ENCODE measurements around the gene TMEM161A. TPM values are rescaled to one million over a fixed set of nuclear protein-coding genes. Genes with fewer than 3 reads are reported as not detected.

The TMEM161A gene
- total and polyA plus RNA-seq, 7 experiments from 2014 or later, result 15.8 to 32.7 (median 23.5) TPM

DNA sequence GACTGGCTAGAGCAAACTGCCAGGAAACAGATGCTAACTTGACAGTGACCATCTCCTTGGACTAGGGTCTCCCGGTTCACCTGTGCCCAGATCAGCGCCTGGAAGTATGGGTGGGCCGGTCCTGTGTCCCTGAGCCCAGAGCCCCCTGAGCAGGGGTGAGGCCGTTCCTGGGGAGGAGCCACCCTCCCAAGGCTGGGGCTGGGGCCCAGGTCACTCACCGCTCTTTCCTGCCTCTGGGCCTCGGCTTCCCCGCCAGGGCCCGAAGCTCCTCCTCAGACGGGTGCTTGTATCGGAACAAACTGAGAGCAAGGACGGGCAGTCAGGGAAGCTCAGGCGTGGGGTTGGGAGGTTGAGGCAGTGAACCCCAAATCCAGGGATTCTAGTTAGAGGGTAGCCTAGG, 5.4 kb downstream of the TMEM161A start:
- ChIA-PET POLR2A (no interaction called here), CTCF (interaction anchor here (0.6 kb wide), 1 partner anchor 266 kb away, joined by 3 read pairs; no protein-coding TSS in a partner anchor)
- Mint-ChIP-seq H3K27ac (no peak overlapping the region), H3K4me3 (peak overlapping the region in 1 of 10 donors; percentile 16), H3K9me3 (peaks cover 0 to 11% (median 3%) of the 10 kb centered on the region in 11 donors), H3K27me3 (no peaks in the 10 kb centered on the region), H3K36me3 (peaks cover 0 to 30% (median 15%) of the 10 kb centered on the region in 5 donors), H3K4me1 (peaks cover 8 to 22% (median 18%) of the 10 kb centered on the region in 7 donors)
- intact Hi-C loops (cut with micrococcal nuclease), result no loop called here
- H3K4me1 ChIP-seq (ENCODE audit: control insufficient read depth in 2 of 2, insufficient read depth in 2 of 2, low read length in 2 of 2), result peaks cover 0 to 6% of the 10 kb centered on the region in 2 donors
- H3K36me3 ChIP-seq (ENCODE audit: control insufficient read depth in 2 of 3, insufficient read depth in 3 of 3, low read length in 3 of 3), result peaks cover 0 to 4% (median 0%) of the 10 kb centered on the region in 3 experiments
- peaks cover 0 to 9% (median 0%) of the 10 kb centered on the region in 3 experiments for H3K9me3 ChIP-seq (ENCODE audit: control insufficient read depth in 2 of 3, low read length in 3 of 3)
- DNase-seq, result no peak
- no peak overlapping the region for H3K4me3 ChIP-seq (ENCODE audit: low read length)
- no peaks in the 10 kb centered on the region for H3K27me3 ChIP-seq (ENCODE audit: control insufficient read depth in 2 of 2, insufficient read depth in 2 of 2, low read length in 2 of 2)
- H3K27ac ChIP-seq (ENCODE audit: low read depth, low read length), result no peak overlapping the region
- no peak for ATAC-seq

DNA sequence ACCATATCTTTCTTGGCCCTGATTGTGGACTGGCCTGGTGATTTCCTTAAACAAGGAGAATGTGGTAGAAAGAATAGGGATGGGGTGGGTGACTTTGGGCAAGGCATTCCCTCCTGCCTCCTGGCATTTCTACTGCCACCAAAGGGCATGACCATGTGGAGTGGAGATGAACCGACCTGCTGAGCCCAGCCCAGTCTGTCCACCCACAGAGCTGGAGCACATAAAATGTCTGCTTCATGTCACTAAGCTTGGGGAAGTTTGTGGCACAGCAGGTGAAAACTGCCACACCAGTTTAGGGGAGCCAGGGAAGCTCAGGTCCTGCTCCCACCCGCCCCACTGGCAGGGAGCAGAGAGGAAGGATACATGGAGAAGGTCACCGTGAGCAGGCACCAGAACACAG, 6.3 kb downstream of the TMEM161A start:
- no peak overlapping the region for H3K27ac ChIP-seq (ENCODE audit: low read depth, low read length)
- intact Hi-C loops (cut with micrococcal nuclease), result no loop called here
- H3K27me3 Mint-ChIP-seq, result no peaks in the 10 kb centered on the region
- ATAC-seq (no peak), DNase-seq (no peak)
- H3K4me3 Mint-ChIP-seq, result no peak overlapping the region
- peaks cover 0 to 12% (median 3%) of the 10 kb centered on the region in 11 donors for H3K9me3 Mint-ChIP-seq
- ChIA-PET POLR2A (no interaction called here), CTCF (no interaction called here)
- H3K4me3 ChIP-seq (ENCODE audit: low read length), result no peak overlapping the region
- no peaks in the 10 kb centered on the region for H3K4me1 ChIP-seq (ENCODE audit: control insufficient read depth in 2 of 2, insufficient read depth in 2 of 2, low read length in 2 of 2)
- peaks cover 0 to 9% (median 0%) of the 10 kb centered on the region in 3 experiments for H3K9me3 ChIP-seq (ENCODE audit: control insufficient read depth in 2 of 3, low read length in 3 of 3)
- no peak overlapping the region for H3K27ac Mint-ChIP-seq
- peaks cover 0 to 4% (median 0%) of the 10 kb centered on the region in 3 experiments for H3K36me3 ChIP-seq (ENCODE audit: control insufficient read depth in 2 of 3, insufficient read depth in 3 of 3, low read length in 3 of 3)
- H3K4me1 Mint-ChIP-seq, result peaks cover 3 to 13% (median 8%) of the 10 kb centered on the region in 7 donors
- peaks cover 0 to 31% (median 18%) of the 10 kb centered on the region in 5 donors for H3K36me3 Mint-ChIP-seq
- H3K27me3 ChIP-seq (ENCODE audit: control insufficient read depth in 2 of 2, insufficient read depth in 2 of 2, low read length in 2 of 2), result no peaks in the 10 kb centered on the region

DNA sequence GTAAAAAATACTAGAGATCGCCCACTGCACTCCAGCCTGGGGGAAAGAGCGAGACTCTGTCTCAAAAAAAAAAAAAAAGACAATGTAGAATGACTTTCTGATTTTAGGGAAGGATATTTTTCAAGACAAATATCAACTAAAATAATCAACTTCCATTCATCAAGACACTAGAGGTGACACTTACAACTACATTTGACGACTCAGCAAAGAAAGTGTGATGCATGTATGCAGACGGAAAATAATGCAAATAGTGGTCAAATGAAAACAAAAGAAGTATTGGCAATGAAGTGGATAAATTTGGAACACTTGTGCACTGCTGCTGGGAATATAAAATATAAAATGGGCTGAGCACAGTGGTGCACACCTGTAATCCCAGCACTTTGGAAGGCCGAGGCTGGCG, 12.2 kb downstream of the TMEM161A start:
- ATAC-seq (no peak), DNase-seq (no peak)
- H3K4me3 ChIP-seq (ENCODE audit: low read length), result no peak overlapping the region
- H3K27me3 ChIP-seq (ENCODE audit: control insufficient read depth in 2 of 2, insufficient read depth in 2 of 2, low read length in 2 of 2), result no peaks in the 10 kb centered on the region
- Mint-ChIP-seq H3K36me3 (peaks cover 14 to 33% (median 30%) of the 10 kb centered on the region in 5 donors), H3K9me3 (peaks cover 0 to 13% (median 7%) of the 10 kb centered on the region in 11 donors), H3K4me1 (peaks cover 0 to 3% (median 0%) of the 10 kb centered on the region in 7 donors), H3K27me3 (no peaks in the 10 kb centered on the region), H3K4me3 (no peak overlapping the region), H3K27ac (no peak overlapping the region)
- intact Hi-C loops (cut with micrococcal nuclease), result no loop called here
- H3K36me3 ChIP-seq (ENCODE audit: control insufficient read depth in 2 of 3, insufficient read depth in 3 of 3, low read length in 3 of 3), result peaks cover 0 to 14% (median 0%) of the 10 kb centered on the region in 3 experiments
- H3K9me3 ChIP-seq (ENCODE audit: control insufficient read depth in 2 of 3, low read length in 3 of 3), result no peaks in the 10 kb centered on the region
- CTCF ChIA-PET, result no interaction called here
- H3K4me1 ChIP-seq (ENCODE audit: control insufficient read depth in 2 of 2, insufficient read depth in 2 of 2, low read length in 2 of 2), result no peaks in the 10 kb centered on the region
- no peak overlapping the region for H3K27ac ChIP-seq (ENCODE audit: low read depth, low read length)
- POLR2A ChIA-PET, result no interaction called here

DNA sequence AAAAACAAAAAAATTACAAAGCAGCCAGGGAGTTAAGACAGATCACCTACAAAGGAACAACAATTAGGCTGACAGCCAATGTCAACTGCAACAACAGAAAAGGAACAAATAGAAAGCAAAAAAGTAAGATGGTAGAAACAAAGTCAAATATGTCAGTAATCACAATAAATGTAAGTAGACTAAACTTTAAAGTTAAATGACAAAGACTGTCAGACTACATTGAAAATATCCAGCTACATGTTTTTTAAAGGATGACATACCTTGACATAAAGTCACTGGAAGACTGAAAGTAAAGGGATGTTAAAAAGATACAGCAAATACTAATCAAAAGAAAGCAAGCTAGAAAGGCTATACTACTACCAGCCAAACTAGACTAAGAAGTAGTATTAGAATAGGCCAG, 14.9 kb downstream of the TMEM161A start:
- ChIA-PET CTCF (no interaction called here), POLR2A (no interaction called here)
- intact Hi-C loops (cut with micrococcal nuclease), result no loop called here
- H3K27ac ChIP-seq (ENCODE audit: low read depth, low read length), result no peak overlapping the region
- peak overlapping the region in 1 of 9 donors; percentile 18 for H3K27ac Mint-ChIP-seq
- DNase-seq (no peak), ATAC-seq (no peak)
- no peak overlapping the region for H3K4me3 Mint-ChIP-seq
- H3K36me3 ChIP-seq (ENCODE audit: control insufficient read depth in 2 of 3, insufficient read depth in 3 of 3, low read length in 3 of 3), result peaks cover 0 to 30% (median 0%) of the 10 kb centered on the region in 3 experiments
- H3K4me1 ChIP-seq (ENCODE audit: control insufficient read depth in 2 of 2, insufficient read depth in 2 of 2, low read length in 2 of 2), result no peaks in the 10 kb centered on the region
- H3K9me3 ChIP-seq (ENCODE audit: control insufficient read depth in 2 of 3, low read length in 3 of 3), result no peaks in the 10 kb centered on the region
- H3K9me3 Mint-ChIP-seq, result peaks cover 0 to 13% (median 7%) of the 10 kb centered on the region in 11 donors
- H3K4me1 Mint-ChIP-seq, result peaks cover 0 to 3% (median 0%) of the 10 kb centered on the region in 7 donors
- peaks cover 14 to 36% (median 24%) of the 10 kb centered on the region in 5 donors for H3K36me3 Mint-ChIP-seq
- no peak overlapping the region for H3K4me3 ChIP-seq (ENCODE audit: low read length)
- H3K27me3 ChIP-seq (ENCODE audit: control insufficient read depth in 2 of 2, insufficient read depth in 2 of 2, low read length in 2 of 2), result no peaks in the 10 kb centered on the region
- no peaks in the 10 kb centered on the region for H3K27me3 Mint-ChIP-seq

DNA sequence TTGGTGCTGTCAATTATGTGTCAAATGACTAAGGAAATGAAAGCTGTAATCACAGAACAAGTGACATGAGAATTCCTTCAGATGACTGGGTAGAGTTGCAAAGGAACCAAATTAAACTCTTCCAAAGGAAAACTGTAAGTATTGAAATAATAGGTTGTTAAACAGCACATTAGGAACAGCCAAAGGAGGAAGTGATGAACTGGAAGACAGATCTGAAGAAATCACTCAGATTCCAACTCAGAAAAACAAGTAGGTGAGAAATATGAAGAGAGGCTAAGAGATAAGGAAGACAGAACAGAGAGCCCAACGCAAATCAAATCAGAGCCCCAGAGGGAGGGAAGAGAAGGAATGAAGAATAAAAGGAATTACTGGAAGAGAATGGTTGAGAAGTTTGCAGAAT, 15.4 kb downstream of the TMEM161A start:
- peak overlapping the region in 1 of 9 donors; percentile 18 for H3K27ac Mint-ChIP-seq
- H3K4me1 Mint-ChIP-seq, result peaks cover 0 to 2% (median 0%) of the 10 kb centered on the region in 7 donors
- Histone ChIP-seq H3K9me3 (ENCODE audit: control insufficient read depth in 2 of 3, low read length in 3 of 3) (no peaks in the 10 kb centered on the region), H3K36me3 (ENCODE audit: control insufficient read depth in 2 of 3, insufficient read depth in 3 of 3, low read length in 3 of 3) (peaks cover 0 to 30% (median 0%) of the 10 kb centered on the region in 3 experiments), H3K27me3 (ENCODE audit: control insufficient read depth in 2 of 2, insufficient read depth in 2 of 2, low read length in 2 of 2) (no peaks in the 10 kb centered on the region), H3K4me1 (ENCODE audit: control insufficient read depth in 2 of 2, insufficient read depth in 2 of 2, low read length in 2 of 2) (no peaks in the 10 kb centered on the region), H3K4me3 (ENCODE audit: low read length) (no peak overlapping the region), H3K27ac (ENCODE audit: low read depth, low read length) (no peak overlapping the region)
- ChIA-PET POLR2A (no interaction called here), CTCF (interaction anchor here (0.6 kb wide), 1 partner anchor 1025 kb away, joined by 3 read pairs; no protein-coding TSS in a partner anchor)
- DNase-seq, result no peak
- H3K9me3 Mint-ChIP-seq, result peaks cover 0 to 13% (median 7%) of the 10 kb centered on the region in 11 donors
- H3K4me3 Mint-ChIP-seq, result no peak overlapping the region
- peaks cover 14 to 34% (median 22%) of the 10 kb centered on the region in 5 donors for H3K36me3 Mint-ChIP-seq
- intact Hi-C loops (cut with micrococcal nuclease), result no loop called here
- ATAC-seq, result no peak
- no peaks in the 10 kb centered on the region for H3K27me3 Mint-ChIP-seq

DNA sequence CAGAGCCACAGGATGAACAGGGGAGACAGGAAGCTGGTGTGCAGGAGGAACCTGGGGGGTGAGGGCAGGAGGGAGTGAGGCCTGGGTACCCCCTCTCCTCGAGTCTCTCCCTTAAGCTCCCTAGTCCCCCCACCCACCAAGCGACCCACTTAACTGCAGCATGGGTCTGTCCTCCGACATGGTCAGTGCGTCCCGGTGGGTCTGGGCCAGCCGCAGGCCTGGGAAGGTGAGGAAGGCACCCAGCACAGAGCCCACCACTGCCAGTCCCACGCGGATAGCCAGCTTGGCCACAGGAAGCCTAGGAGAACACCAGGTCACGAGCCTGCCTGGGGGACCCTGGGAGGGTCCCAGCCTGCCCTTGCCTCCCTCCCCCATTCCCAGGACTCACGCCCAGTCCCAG, 16.9 kb downstream of the TMEM161A start:
- Histone ChIP-seq H3K27me3 (ENCODE audit: control insufficient read depth in 2 of 2, insufficient read depth in 2 of 2, low read length in 2 of 2) (no peaks in the 10 kb centered on the region), H3K4me1 (ENCODE audit: control insufficient read depth in 2 of 2, insufficient read depth in 2 of 2, low read length in 2 of 2) (no peaks in the 10 kb centered on the region), H3K4me3 (ENCODE audit: low read length) (no peak overlapping the region), H3K27ac (ENCODE audit: low read depth, low read length) (no peak overlapping the region), H3K9me3 (ENCODE audit: control insufficient read depth in 2 of 3, low read length in 3 of 3) (no peaks in the 10 kb centered on the region), H3K36me3 (ENCODE audit: control insufficient read depth in 2 of 3, insufficient read depth in 3 of 3, low read length in 3 of 3) (peaks cover 0 to 30% (median 0%) of the 10 kb centered on the region in 3 experiments)
- Mint-ChIP-seq H3K27ac (no peak overlapping the region), H3K36me3 (peaks cover 14 to 31% (median 20%) of the 10 kb centered on the region in 5 donors), H3K27me3 (no peaks in the 10 kb centered on the region), H3K9me3 (peaks cover 0 to 13% (median 7%) of the 10 kb centered on the region in 11 donors), H3K4me1 (no peaks in the 10 kb centered on the region), H3K4me3 (no peak overlapping the region)
- ChIA-PET CTCF (no interaction called here), POLR2A (interaction anchor here (0.5 kb wide), 1 partner anchor 45 kb away, joined by 4 read pairs; no protein-coding TSS in a partner anchor)
- ATAC-seq (no peak), DNase-seq (no peak)
- intact Hi-C loops (cut with micrococcal nuclease), result no loop called here

Data from naive thymus-derived CD4-positive, alpha-beta T cell (primary cell).